Esophagus squamous epithelium (tissue), 5 donors: ENCODE data around the gene LIMS2. TPM values are rescaled to one million over a fixed set of nuclear protein-coding genes. Genes with fewer than 3 reads are reported as not detected.

ENCODE experiments used
- DNase-seq: peaks from one replicate; lab custom pipeline; 2025; lab: John Stamatoyannopoulos, UW
- H3K27ac ChIP-seq, 4 donors: fragments of 200-600 bp; sonication (generic); one replicate each; pipeline ENCODE4 v1.5.1; 2016 to 2019; ENCODE audit warnings: mild to moderate bottlenecking in 1 of 4
- H3K27me3 ChIP-seq, 4 donors: fragments of 200-600 bp; sonication (generic); 1 replicate in 3 of 4; 2 replicates in 1 of 4; pipeline versions ENCODE4 v1.5.1 to v1.6.0; 2017 to 2021; ENCODE audit warnings: antibody characterized with exemption in 1 of 4
- H3K36me3 ChIP-seq, 3 donors: fragments of 200-600 bp; sonication (generic); one replicate each; pipeline ENCODE4 v1.5.1; 2016 to 2019
- H3K4me1 ChIP-seq, 3 donors: fragments of 200-600 bp; sonication (generic); one replicate each; pipeline ENCODE4 v1.5.1; 2017 to 2019
- H3K4me3 ChIP-seq, 4 donors: fragments of 200-600 bp; sonication (generic); 1 replicate in 3 of 4; 2 replicates in 1 of 4; pipeline ENCODE4 v1.5.1; 2016 to 2019; ENCODE audit warnings: mild to moderate bottlenecking in 2 of 4, moderate library complexity in 1 of 4
- H3K9me3 ChIP-seq, 3 donors: fragments of 200-600 bp; sonication (generic); one replicate each; pipeline ENCODE4 v1.5.1; 2016 to 2019
- POLR2A ChIP-seq, 4 donors: fragments of 450-650 bp; IDR thresholded peaks; one replicate each; pipeline ENCODE4 v1.6.1; 2017; ENCODE audit warnings: antibody characterized with exemption in 4 of 4, mild to moderate bottlenecking in 4 of 4, moderate library complexity in 3 of 4
- WGBS, 2 donors: methylation state at CpG; one replicate each; pipeline ENCODE4 v1.1.5; 2018; 5-methylcytosine and 5-hydroxymethylcytosine counted together
- intact Hi-C: fragments of 100-400 bp; cut with DNase I; formaldehyde crosslinking; loops from one replicate; pipeline ENCODE4 v1.15.0; 2022
- total RNA-seq, 4 donors: library from RNA; depleted of rRNA; stranded (reverse); fragments of >200 nt; gene quantifications; one replicate each; pipeline ENCODE4 v1.1.0, GENCODE V29; 2016
- TF ChIP-seq, protein P1 (sequence below), 6 experiments: fragments of 450-650 bp in 4 of 6; fragments of 200-600 bp in 2 of 6; sonication (generic) in 2 of 6; IDR thresholded peaks; one replicate each; pipeline ENCODE4 v1.5.1; 2016 to 2019; ENCODE audit warnings: antibody characterized with exemption in 6 of 6, mild to moderate bottlenecking in 4 of 6, moderate library complexity in 4 of 6
- donor health status: DM: yes; HTN: yes; CAD: no.

LIMS2 gene
- total RNA-seq, 4 donors from 2014 or later, result 2.4 to 29.6 (median 5.9) TPM

DNA sequence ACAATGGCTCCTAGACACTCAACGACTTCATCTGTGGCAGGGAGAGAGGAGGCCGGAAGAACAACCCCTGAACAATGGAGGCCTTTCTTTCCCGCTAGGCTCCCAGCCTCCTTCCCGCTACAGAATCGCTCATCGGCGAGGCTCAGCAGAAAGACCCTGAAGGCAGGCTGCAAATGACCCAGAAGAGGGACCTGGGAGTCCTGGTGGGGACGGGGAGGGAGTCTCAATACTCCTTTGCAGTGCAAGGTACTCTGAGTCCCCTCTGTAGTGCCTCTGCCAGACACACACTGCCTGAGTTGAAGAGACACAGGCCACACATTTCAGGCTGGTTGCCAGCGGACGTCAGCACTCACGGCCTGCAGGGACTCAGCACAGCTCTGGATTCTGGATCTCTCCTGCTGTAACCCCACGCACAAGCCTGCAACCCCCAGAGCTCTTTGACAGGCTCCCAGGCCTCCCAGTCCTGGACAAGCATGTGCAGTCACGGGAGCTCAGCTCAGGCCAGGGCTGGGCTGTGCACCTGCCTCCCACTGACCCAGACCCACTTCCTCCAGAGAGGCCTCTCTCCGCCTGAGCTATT lies 23.3 kb downstream of the LIMS2 start:
- WGBS, 2 donors, result 72 to 78% methylated on average over 5 to 10 of the region's 14 CpGs
- no peak for DNase-seq

DNA sequence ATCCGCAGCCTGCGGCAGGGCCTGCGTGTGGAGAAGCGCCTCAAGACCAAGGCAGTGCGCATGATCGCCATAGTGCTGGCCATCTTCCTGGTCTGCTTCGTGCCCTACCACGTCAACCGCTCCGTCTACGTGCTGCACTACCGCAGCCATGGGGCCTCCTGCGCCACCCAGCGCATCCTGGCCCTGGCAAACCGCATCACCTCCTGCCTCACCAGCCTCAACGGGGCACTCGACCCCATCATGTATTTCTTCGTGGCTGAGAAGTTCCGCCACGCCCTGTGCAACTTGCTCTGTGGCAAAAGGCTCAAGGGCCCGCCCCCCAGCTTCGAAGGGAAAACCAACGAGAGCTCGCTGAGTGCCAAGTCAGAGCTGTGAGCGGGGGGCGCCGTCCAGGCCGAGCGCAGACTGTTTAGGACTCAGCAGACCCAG lies 23.9 kb downstream of the LIMS2 start:
- peaks cover 0 to 14% (median 0%) of the 10 kb centered on the region in 3 donors for H3K36me3 ChIP-seq
- DNase-seq, result no peak
- 88% methylated on average over 18 to 21 of the region's 29 CpGs for WGBS, 2 donors
- H3K27ac ChIP-seq, result peak overlapping the region; percentile 14 to 66 (median 50)
- no peaks in the 10 kb centered on the region for H3K9me3 ChIP-seq
- TF ChIP-seq, protein P1, sequence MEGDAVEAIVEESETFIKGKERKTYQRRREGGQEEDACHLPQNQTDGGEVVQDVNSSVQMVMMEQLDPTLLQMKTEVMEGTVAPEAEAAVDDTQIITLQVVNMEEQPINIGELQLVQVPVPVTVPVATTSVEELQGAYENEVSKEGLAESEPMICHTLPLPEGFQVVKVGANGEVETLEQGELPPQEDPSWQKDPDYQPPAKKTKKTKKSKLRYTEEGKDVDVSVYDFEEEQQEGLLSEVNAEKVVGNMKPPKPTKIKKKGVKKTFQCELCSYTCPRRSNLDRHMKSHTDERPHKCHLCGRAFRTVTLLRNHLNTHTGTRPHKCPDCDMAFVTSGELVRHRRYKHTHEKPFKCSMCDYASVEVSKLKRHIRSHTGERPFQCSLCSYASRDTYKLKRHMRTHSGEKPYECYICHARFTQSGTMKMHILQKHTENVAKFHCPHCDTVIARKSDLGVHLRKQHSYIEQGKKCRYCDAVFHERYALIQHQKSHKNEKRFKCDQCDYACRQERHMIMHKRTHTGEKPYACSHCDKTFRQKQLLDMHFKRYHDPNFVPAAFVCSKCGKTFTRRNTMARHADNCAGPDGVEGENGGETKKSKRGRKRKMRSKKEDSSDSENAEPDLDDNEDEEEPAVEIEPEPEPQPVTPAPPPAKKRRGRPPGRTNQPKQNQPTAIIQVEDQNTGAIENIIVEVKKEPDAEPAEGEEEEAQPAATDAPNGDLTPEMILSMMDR (IDR thresholded peaks at IDR 0.05), result no peak
- TF ChIP-seq POLR2A (IDR thresholded peaks at IDR 0.05), result no peak
- no peaks in the 10 kb centered on the region for H3K27me3 ChIP-seq
- intact Hi-C loops, result no loop called here
- H3K4me3 ChIP-seq, result no peak overlapping the region
- peaks cover 11 to 87% (median 37%) of the 10 kb centered on the region in 3 donors for H3K4me1 ChIP-seq

More for the DNA sequence above, 23.3 kb downstream of the LIMS2 start:
- Histone ChIP-seq H3K27me3 (no peaks in the 10 kb centered on the region), H3K27ac (peak overlapping the region; percentile 14 to 66 (median 56)), H3K4me3 (no peak overlapping the region), H3K4me1 (peaks cover 7 to 87% (median 33%) of the 10 kb centered on the region in 3 donors), H3K9me3 (no peaks in the 10 kb centered on the region), H3K36me3 (peaks cover 0 to 20% (median 0%) of the 10 kb centered on the region in 3 donors)
- TF ChIP-seq, protein P1 (IDR thresholded peaks at IDR 0.05), result no peak
- no peak for TF ChIP-seq POLR2A (IDR thresholded peaks at IDR 0.05)
- intact Hi-C loops, result no loop called here

DNA sequence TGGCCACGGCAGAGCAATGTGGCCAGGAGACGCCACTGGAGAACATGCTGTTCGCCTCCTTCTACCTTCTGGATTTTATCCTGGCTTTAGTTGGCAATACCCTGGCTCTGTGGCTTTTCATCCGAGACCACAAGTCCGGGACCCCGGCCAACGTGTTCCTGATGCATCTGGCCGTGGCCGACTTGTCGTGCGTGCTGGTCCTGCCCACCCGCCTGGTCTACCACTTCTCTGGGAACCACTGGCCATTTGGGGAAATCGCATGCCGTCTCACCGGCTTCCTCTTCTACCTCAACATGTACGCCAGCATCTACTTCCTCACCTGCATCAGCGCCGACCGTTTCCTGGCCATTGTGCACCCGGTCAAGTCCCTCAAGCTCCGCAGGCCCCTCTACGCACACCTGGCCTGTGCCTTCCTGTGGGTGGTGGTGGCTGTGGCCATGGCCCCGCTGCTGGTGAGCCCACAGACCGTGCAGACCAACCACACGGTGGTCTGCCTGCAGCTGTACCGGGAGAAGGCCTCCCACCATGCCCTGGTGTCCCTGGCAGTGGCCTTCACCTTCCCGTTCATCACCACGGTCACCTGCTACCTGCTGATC lies 24.4 kb downstream of the LIMS2 start:
- intact Hi-C loops, result no loop called here
- Histone ChIP-seq H3K9me3 (no peaks in the 10 kb centered on the region), H3K4me1 (peaks cover 11 to 88% (median 37%) of the 10 kb centered on the region in 3 donors), H3K27ac (peak overlapping the region in 3 of 4 donors; percentile 54 to 67 (median 66)), H3K4me3 (no peak overlapping the region), H3K36me3 (peaks cover 0 to 14% (median 0%) of the 10 kb centered on the region in 3 donors), H3K27me3 (no peaks in the 10 kb centered on the region)
- TF ChIP-seq, protein P1 (IDR thresholded peaks at IDR 0.05), result no peak
- TF ChIP-seq POLR2A (IDR thresholded peaks at IDR 0.05), result no peak
- 81 to 83% methylated on average over 22 to 26 of the region's 28 CpGs for WGBS, 2 donors
- no peak for DNase-seq

DNA sequence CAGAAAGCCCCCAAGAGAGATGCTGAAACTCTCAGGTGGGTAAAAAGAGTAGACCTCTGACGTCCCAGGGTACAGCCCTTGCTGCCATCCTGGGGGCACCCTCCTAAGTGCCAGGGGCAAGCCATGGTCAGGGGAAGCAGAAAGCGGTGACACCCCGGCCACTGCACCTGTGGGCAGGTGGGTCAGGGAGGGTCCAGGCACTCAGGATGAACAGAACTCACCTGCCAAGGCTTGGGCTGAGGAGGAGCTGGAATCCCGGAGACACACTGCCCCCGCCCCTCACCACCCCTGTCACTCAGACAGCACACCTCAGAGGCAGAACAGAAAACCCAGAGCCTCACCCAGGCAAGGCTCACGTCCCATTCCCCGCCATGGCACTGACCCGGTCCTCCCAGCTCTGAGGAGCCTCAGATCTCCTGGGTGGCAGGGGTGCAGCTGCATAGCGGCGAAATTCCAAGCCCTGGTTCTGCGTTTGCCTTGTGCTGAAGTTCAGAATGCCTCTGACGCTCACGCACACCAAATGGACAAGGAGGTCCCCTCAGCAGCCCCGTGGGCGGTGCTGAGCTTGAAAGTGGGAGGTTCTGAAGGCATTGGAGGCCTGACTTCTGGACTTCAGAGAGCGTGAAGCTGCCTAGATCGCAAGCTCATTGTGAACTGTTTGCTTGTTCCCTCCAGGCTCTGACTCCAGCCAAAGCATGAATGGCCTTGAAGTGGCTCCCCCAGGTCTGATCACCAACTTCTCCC lies 25.1 kb downstream of the LIMS2 start:
- Histone ChIP-seq H3K27ac (peak overlapping the region in 3 of 4 donors; percentile 54 to 67 (median 66)), H3K9me3 (no peaks in the 10 kb centered on the region), H3K4me1 (peaks cover 11 to 85% (median 32%) of the 10 kb centered on the region in 3 donors), H3K27me3 (no peaks in the 10 kb centered on the region), H3K36me3 (peaks cover 0 to 12% (median 0%) of the 10 kb centered on the region in 3 donors), H3K4me3 (no peak overlapping the region)
- intact Hi-C loops, result no loop called here
- no peak for TF ChIP-seq POLR2A (IDR thresholded peaks at IDR 0.05)
- TF ChIP-seq, protein P1 (IDR thresholded peaks at IDR 0.05), result no peak
- WGBS, 2 donors, result 54% methylated on average over 14 of the region's 17 CpGs; no CpG with 5 or more reads in 1 of the 2 donors
- no peak for DNase-seq
